Neural cell (in vitro differentiated cells): ENCODE data around the gene NACC1.

Experiments
- CTCF ChIP-seq: fragments of 450-650 bp; IDR thresholded peaks from 2 replicates; pipeline ENCODE4 v1.5.1; 2014; ENCODE audit warnings: antibody characterized with exemption, mild to moderate bottlenecking, moderate library complexity; ENCODE audit not compliant: poor library complexity, severe bottlenecking
- EZH2 ChIP-seq: fragments of 200-600, 300-800 bp; shearing (Covaris generic), sonication (generic); IDR thresholded peaks from 2 replicates; pipeline ENCODE4 v1.6.1; 2014; ENCODE audit warnings: antibody characterized with exemption, low read length, borderline replicate concordance, mild to moderate bottlenecking; ENCODE audit not compliant: insufficient read depth, poor library complexity, severe bottlenecking
- RAD21 ChIP-seq: fragments of 450-650 bp; conservative IDR thresholded peaks from 2 replicates; pipeline ENCODE4 v1.6.1; 2014; ENCODE audit warnings: antibody characterized with exemption, mild to moderate bottlenecking, moderate library complexity

GRCh38 chr19:13120817-13121216 lies 2.8 kb downstream of the NACC1 start:
- TF ChIP-seq CTCF (no peak), RAD21 (no peak), EZH2 (no peak)
